Stimulated activated effector memory CD8-positive, alpha-beta T cell treated with anti-CD3 and anti-CD28 coated beads, Interleukin-12 subunit alpha, Interleukin-12 subunit beta, amount 100 ng/mL, for 72 hours (primary cell): ENCODE results near the gene ICOS.

Experiments
- ATAC-seq: fragments of 150-1000 bp; cut with Tn5 transposase; 2 replicates; pipeline ENCODE4 v1.10.0; 2021
- DNase-seq, 2 donors: peaks; one replicate each; pipeline ENCODE4 v3.0.0; 2021 to 2022; ENCODE audit warnings: low spot score in 2 of 2
- H3K27ac Mint-ChIP-seq: one replicate; pipeline ENCODE4 v1.8.0; 2022; ENCODE audit warnings: mild to moderate bottlenecking, mixed read lengths
- H3K36me3 Mint-ChIP-seq: one replicate; pipeline ENCODE4 v1.8.0; 2022; ENCODE audit warnings: mild to moderate bottlenecking, mixed read lengths
- H3K4me1 Mint-ChIP-seq: one replicate; pipeline ENCODE4 v1.8.0; 2022; ENCODE audit warnings: mixed read lengths
- H3K4me3 Mint-ChIP-seq: one replicate; pipeline ENCODE4 v1.8.0; 2022; ENCODE audit warnings: mild to moderate bottlenecking, mixed read lengths
- H3K9me3 Mint-ChIP-seq: one replicate; pipeline ENCODE4 v1.8.0; 2022; ENCODE audit warnings: mixed read lengths

Gene ICOS

DNA sequence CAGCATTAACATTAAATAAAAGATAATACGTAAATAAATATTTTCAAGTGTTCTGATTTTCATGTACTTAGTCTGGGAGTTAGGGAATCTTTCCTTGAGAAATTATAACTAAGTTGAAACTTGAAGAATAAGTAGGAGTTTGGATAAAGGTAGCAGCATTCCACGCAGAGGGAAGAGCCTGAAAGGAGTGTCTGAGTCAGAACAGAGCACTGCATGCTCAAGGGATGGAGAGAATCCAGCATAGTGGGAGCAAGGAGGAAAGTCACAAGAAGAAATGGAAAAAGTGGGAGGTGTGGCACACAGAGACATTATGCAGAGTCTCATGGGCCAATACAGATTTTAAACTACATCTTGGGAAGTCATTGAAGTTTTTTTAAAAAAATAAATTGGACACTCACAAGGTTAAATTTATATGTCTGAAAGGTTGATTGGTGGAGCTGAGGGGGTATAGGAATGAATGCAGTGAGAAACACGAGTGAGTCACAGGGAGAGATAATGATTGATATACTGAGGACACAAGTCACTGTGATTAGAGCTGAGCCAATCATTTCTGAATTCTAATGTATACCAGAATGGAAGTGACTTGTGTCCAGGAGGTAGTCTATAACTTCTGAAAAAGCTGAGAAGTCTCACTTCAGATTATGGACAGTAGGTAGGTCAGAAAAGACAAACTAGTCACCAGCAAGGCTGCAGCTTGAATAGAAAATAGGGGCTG lies 66.9 kb downstream of the ICOS start:
- DNase-seq (no peak), ATAC-seq (peak; percentile 61)
- Mint-ChIP-seq H3K4me1 (peaks cover 73% of the 10 kb centered on the region), H3K36me3 (no peaks in the 10 kb centered on the region), H3K27ac (no peak overlapping the region), H3K4me3 (no peak overlapping the region), H3K9me3 (peaks cover 6% of the 10 kb centered on the region)

DNA sequence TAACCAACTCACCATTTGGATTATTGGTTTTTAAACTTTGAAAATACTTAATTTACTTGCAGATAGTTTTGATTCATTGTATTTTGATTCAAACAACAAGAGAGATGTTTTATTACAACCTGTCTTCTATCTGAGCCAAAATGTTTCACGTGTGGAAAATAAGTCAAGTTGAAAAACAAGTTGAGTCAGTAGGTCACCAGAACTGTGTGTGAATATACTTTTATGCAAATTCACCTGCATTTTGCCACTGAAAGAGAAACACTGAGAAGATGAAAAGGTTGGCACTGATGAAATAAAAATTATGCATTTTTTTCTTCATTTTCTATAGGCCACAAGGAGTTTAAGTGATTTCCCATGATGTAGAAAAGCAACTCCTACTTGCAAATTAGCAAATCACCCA lies 68.3 kb downstream of the ICOS start:
- Mint-ChIP-seq H3K27ac (no peak overlapping the region), H3K9me3 (peaks cover 6% of the 10 kb centered on the region), H3K4me3 (no peak overlapping the region), H3K4me1 (peaks cover 58% of the 10 kb centered on the region), H3K36me3 (no peaks in the 10 kb centered on the region)
- peak; percentile 48 for ATAC-seq
- DNase-seq: no peak

DNA sequence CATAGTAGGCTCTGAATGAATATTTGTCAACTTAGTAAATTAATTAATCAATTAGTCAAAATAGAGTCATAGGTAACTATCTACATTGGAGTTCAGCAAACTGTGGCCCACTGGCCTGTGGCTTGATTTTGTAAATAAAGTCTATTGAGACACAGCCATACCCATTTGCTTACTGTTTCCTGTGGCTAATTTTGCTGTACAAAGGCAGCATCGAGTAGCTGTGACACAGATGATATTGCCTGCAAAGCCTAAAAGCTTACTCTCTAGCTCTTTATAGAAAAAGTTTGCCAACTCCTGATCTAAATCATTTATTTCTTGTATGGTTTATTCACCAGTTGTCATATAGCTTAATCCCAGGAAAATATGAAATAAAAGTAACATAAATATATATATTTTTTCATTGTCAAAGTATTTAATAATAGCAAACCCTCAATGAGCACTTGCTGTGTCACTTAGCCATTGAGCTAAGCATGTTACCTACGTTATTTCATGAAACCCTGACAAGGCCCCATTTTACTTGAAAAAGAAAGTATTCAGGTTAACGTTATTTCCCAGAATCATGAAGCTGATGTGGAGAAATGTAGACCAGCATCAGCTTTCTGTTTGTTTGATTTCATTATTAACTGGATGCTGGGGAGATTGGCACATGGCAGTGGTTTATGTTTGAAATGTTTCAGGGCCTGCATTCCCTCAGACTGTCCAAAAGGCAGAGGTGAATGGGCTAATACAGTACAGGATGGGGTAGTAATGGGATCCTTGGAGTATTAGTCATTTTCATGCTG lies 69.6 kb downstream of the ICOS start:
- Mint-ChIP-seq H3K36me3 (no peaks in the 10 kb centered on the region), H3K27ac (no peak overlapping the region), H3K9me3 (peaks cover 6% of the 10 kb centered on the region), H3K4me3 (no peak overlapping the region), H3K4me1 (peaks cover 53% of the 10 kb centered on the region)
- DNase-seq: no peak
- ATAC-seq: peak; percentile 67

DNA sequence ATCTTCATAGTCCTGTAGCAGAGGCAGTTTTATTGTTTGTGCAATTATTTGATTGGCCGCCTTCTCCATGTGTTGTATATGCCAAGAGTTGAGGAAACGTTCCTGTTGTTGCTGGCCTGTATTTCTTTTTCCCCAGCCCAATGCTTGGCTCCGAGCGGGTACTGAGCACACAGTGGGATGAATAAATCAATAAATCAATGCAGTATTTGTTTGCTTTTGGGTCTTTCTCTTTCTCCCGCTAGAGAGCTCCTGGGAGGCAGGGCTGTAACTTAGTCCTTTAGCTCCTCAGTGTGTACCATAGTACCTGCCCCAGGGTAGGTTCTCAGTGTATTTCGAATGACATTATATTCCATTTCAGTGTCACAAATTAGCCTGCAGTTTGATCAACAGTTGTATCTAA lies 71.8 kb downstream of the ICOS start:
- H3K4me1 Mint-ChIP-seq: peaks cover 45% of the 10 kb centered on the region
- H3K9me3 Mint-ChIP-seq: peaks cover 6% of the 10 kb centered on the region
- no peaks in the 10 kb centered on the region for H3K36me3 Mint-ChIP-seq
- DNase-seq (no peak), ATAC-seq (no peak)
- H3K4me3 Mint-ChIP-seq: no peak overlapping the region
- H3K27ac Mint-ChIP-seq: no peak overlapping the region

DNA sequence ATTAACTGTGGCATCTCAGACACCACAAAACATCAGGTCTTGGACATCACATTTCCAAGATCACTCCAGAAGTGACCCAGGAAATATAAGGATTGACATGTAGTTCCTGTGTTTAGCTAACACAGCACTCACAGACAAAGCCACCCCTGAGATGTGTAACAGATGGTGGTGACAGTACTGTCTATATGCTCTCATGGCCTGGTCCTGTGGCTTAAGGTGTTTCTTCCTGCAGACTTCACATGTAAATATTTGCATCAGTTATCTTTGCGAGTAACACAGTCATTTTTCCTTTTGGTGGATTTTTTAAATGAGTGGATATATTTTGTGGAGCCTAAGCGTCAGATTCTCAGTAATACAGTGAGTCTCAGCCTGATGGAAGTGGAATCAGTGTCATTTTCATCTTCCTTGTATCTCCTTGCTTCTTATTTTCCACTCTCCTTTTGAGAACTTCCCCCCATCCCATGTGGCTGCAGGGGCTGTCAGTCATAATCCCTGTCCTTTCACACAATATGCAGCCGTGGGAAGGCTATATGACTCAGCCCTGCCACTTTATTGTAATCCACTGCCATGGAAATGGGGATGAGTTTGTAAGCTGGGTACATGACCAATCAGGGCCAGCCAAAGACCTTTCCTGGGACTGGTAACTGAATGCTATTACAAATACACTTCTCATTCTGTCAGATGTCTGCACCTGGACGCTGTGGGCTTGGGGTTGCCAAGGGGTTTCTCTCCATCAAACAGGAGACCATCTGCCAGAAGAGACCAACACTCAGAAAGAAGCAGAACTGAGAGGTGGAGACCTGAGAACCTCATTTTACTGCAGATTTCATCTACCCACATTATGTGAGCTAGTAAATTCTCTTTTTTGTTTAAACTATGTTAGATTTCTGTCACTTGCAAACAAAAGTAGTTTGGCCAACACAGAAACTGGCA lies 74.3 kb downstream of the ICOS start:
- Mint-ChIP-seq H3K4me3 (no peak overlapping the region), H3K4me1 (peaks cover 39% of the 10 kb centered on the region), H3K9me3 (peaks cover 6% of the 10 kb centered on the region), H3K36me3 (no peaks in the 10 kb centered on the region), H3K27ac (no peak overlapping the region)
- DNase-seq (no peak), ATAC-seq (peak; percentile 46)
